GM23248 (cell line): ENCODE results near the gene BMAL1.

Source experiments
- EZH2 ChIP-seq: fragments of 200-600 bp; sonication (generic); IDR thresholded peaks from 2 replicates; pipeline ENCODE4 v1.6.1; 2018; ENCODE audit warnings: antibody characterized with exemption, mild to moderate bottlenecking; ENCODE audit not compliant: insufficient read depth, poor library complexity, severe bottlenecking
- EZH2phosphoT487 ChIP-seq: fragments of 200-600 bp; sonication (generic); IDR thresholded peaks from 2 replicates; pipeline ENCODE4 v1.6.1; 2018; ENCODE audit warnings: antibody characterized with exemption, moderate library complexity, mild to moderate bottlenecking, low read depth; ENCODE audit not compliant: insufficient read depth

DNA sequence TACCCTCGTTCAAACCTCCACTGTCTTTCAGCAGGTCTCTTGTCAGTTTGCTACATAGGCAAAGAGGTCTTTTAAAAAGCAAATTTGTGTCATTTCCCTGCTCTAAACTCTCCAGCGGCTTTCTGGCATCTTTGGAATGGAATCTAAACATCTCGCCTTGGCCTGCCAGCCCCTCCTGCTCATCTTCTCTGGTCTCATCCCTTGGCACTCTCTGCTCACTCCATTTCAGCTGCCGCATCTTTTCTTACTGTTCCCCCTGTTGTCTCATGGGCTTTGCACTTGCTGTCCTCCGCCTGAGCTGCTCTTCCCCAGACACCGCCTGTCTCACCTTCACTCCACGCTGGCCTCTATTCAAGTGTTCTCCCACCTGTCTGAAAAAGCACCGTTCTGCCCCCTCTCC lies 46.6 kb downstream of the BMAL1 start:
- no peak for TF ChIP-seq EZH2
- TF ChIP-seq EZH2phosphoT487 = no peak
